HepG2 (cell line): ENCODE measurements around the gene CMIP. TPM values are rescaled to one million over a fixed set of nuclear protein-coding genes. Genes with fewer than 3 reads are reported as not detected.
"Not testable (repeated sequence)": the region's sequence is repeated elsewhere in the genome, so short reads cannot be mapped to it uniquely, and the experiment has no call there.

Source experiments
- ATAC-seq: fragments of 200-7000 bp; cut with Tn5 transposase; 3 replicates; pipeline ENCODE4 v1.9.1; 2020; ENCODE audit warnings: mild to moderate bottlenecking, moderate library complexity
- BruUV-seq: library from RNA; stranded (reverse); fragments of 400-500 nt; replicated peaks from 2 replicates; lab custom pipeline; 2021; lab: Mats Ljungman, UMichigan
- CTCF ChIA-PET: fragments of 300-600 bp; formaldehyde crosslinking; extraction: SDS; loops from one replicate; lab custom pipeline; 2021; ENCODE audit warnings: low total read pairs, inconsistent platforms, low intra/inter-chr PET ratio; lab: Yijun Ruan, JAX
- POLR2A ChIA-PET: fragments of 350-600 bp; sonication (Branson Sonifier 250); formaldehyde crosslinking; loops from one replicate; lab custom pipeline; 2020; ENCODE audit warnings: antibody characterized with exemption, inconsistent platforms; lab: Yijun Ruan, JAX
- DNase-seq: peaks from one replicate; pipeline ENCODE4 v3.0.0-alpha.2; 2015; ENCODE audit warnings: low spot score
- FAIRE-seq: peaks from 3 replicates; lab custom pipeline; 2011; peaks lifted over from hg19 to GRCh38; lab: Jason Lieb, UNC
- H2AFZ ChIP-seq: one replicate; pipeline ENCODE4 v1.6.1; 2011; ENCODE audit warnings: low read length, inconsistent platforms
- H3K27ac ChIP-seq: fragments of 300-600 bp; 3 replicates; pipeline ENCODE4 v1.8.0; 2011; ENCODE audit warnings: mixed run types, mild to moderate bottlenecking, mixed read lengths, low read length, inconsistent platforms; ENCODE audit not compliant: insufficient read depth; ENCODE audit errors: extremely low read length
- H3K27me3 ChIP-seq, 2 experiments: fragments of 200-600 bp in 1 of 2; 2 replicates in 1 of 2; 3 replicates in 1 of 2; pipeline versions ENCODE4 v1.6.0 to v1.8.0; 2011; ENCODE audit warnings: low read length in 2 of 2, mild to moderate bottlenecking in 2 of 2, moderate library complexity in 2 of 2, inconsistent platforms in 1 of 2; ENCODE audit not compliant: insufficient read depth in 2 of 2, control insufficient read depth in 1 of 2
- H3K36me3 ChIP-seq, 2 experiments: fragments of 200-600 bp in 1 of 2; replicated peaks in 1 of 2; 2 replicates in 1 of 2; 3 replicates in 1 of 2; pipeline versions ENCODE4 v1.5.1 to v1.8.0; 2011; ENCODE audit warnings: low read length in 2 of 2, inconsistent platforms in 1 of 2; ENCODE audit not compliant: insufficient read depth in 2 of 2, control insufficient read depth in 1 of 2
- H3K4me1 ChIP-seq: 2 replicates; pipeline ENCODE4 v1.5.1; 2012; ENCODE audit warnings: low read length, inconsistent platforms; ENCODE audit not compliant: insufficient read depth
- H3K4me2 ChIP-seq: 2 replicates; pipeline ENCODE4 v1.6.0; 2011; ENCODE audit warnings: low read depth, low read length, inconsistent platforms
- H3K4me3 ChIP-seq, 3 experiments: fragments of 200-600 bp in 1 of 3; sonication (generic), shearing (Covaris generic) in 1 of 3; replicated peaks in 1 of 3; 2 replicates each; pipeline ENCODE4 v1.5.1; 2011 to 2016; ENCODE audit warnings: low read length in 3 of 3, inconsistent platforms in 2 of 3, low read depth in 2 of 3, mild to moderate bottlenecking in 2 of 3, control low read depth in 1 of 3, mixed read lengths in 1 of 3; ENCODE audit not compliant: insufficient read depth in 1 of 3
- H3K79me2 ChIP-seq: one replicate; pipeline ENCODE4 v1.6.1; 2011; ENCODE audit warnings: low read length, inconsistent platforms; ENCODE audit not compliant: insufficient read depth
- H3K9ac ChIP-seq: 2 replicates; pipeline ENCODE4 v1.6.0; 2011; ENCODE audit warnings: mild to moderate bottlenecking, low read depth, low read length, inconsistent platforms; ENCODE audit not compliant: insufficient read depth
- H3K9me3 ChIP-seq: 2 replicates; pipeline ENCODE4 v1.5.1; 2012; ENCODE audit warnings: mild to moderate bottlenecking, low read length
- H4K20me1 ChIP-seq: 2 replicates; pipeline ENCODE4 v1.6.0; 2011; ENCODE audit warnings: inconsistent platforms, mild to moderate bottlenecking, low read length, moderate library complexity; ENCODE audit not compliant: insufficient read depth
- CREB1 ChIP-seq, 2 experiments: fragments of 450-650 bp in 1 of 2; IDR thresholded peaks; 2 replicates each; pipeline ENCODE4 v1.6.1; 2016 to 2017; ENCODE audit warnings: control low read depth in 1 of 2, mild to moderate bottlenecking in 1 of 2, missing compliant biosample characterization in 1 of 2, missing genetic modification characterization in 1 of 2
- ZNF577 ChIP-seq: sonication (generic); formaldehyde crosslinking; IDR thresholded peaks from 2 replicates; pipeline ENCODE4 v1.4.0; 2020; ENCODE audit warnings: mild to moderate bottlenecking, low read depth, missing genetic modification reagents, borderline replicate concordance
- ZNF629 ChIP-seq: sonication (generic); formaldehyde crosslinking; conservative IDR thresholded peaks from 2 replicates; pipeline ENCODE4 v1.5.0; 2020; ENCODE audit warnings: missing genetic modification reagents
- WGBS: methylation state at CpG from one replicate; pipeline ENCODE4 v1.1.6; 2017; ENCODE audit warnings: low lambda C conversion rate; 5-methylcytosine and 5-hydroxymethylcytosine counted together
- in situ Hi-C: cut with HindIII; loops from 2 replicates; pipeline ENCODE4 v1.10.0; 2017; ENCODE audit warnings: low pct_unique_long_range_greater_than_20kb; ENCODE audit not compliant: extremely low pct_ligation_motif_present
- intact Hi-C: fragments of 100-400 bp; cut with micrococcal nuclease; formaldehyde crosslinking; loops from one replicate; pipeline ENCODE4 v1.10.0; 2022; ENCODE audit not compliant: unreplicated experiment
- polyA plus RNA-seq, 8 experiments: library from polyadenylated mRNA; depleted of rRNA in 3 of 8; stranded (reverse) in 7 of 8; unstranded in 1 of 8; fragments of >200 nt; fragmentation: Illumina TruSeq in 4 of 8; extraction: Trizol in 4 of 8; gene quantifications; 2 replicates each; pipeline versions ENCODE4 v1.2.1 to v1.2.3, GENCODE V29; 2011 to 2016; ENCODE audit warnings: low read depth in 4 of 8, missing spikeins in 1 of 8, mixed read lengths in 1 of 8; ENCODE audit not compliant: insufficient read depth in 1 of 8
- total RNA-seq, 5 experiments: library from RNA; depleted of rRNA; stranded (reverse); fragments of >200 nt; fragmentation: Illumina TruSeq; extraction: Trizol; gene quantifications; 2 replicates each; pipeline ENCODE4 v1.2.3, GENCODE V29; 2016; ENCODE audit warnings: low read depth in 1 of 5
- TF ChIP-seq, protein P1 (sequence below): sonication (generic); formaldehyde crosslinking; IDR thresholded peaks from 2 replicates; pipeline ENCODE4 v1.8.1; 2023; ENCODE audit warnings: missing genetic modification reagents, mild to moderate bottlenecking, borderline replicate concordance

CMIP gene
- total and polyA plus RNA-seq, 2 of the 13 experiments (the other 11 are each of a cell fraction or from before 2014, with no cell fraction given) = 10.9 to 18.1 TPM

GRCh38 chr16:81576696-81577095, 132.1 kb downstream of the CMIP start:
- no peak for FAIRE-seq
- no peaks in the 10 kb centered on the region for H3K9me3 ChIP-seq
- peaks cover 59% of the 10 kb centered on the region for H3K4me1 ChIP-seq
- H2AFZ ChIP-seq = no peak overlapping the region
- H3K4me3 ChIP-seq = no peak overlapping the region
- POLR2A ChIA-PET = no interaction called here
- no peak overlapping the region for H3K9ac ChIP-seq
- H3K27ac ChIP-seq = no peak overlapping the region
- peaks cover 80% of the 10 kb centered on the region for H4K20me1 ChIP-seq
- peak; percentile 83 for TF ChIP-seq ZNF629 (CRISPR knock-in tag)
- TF ChIP-seq, protein P1, sequence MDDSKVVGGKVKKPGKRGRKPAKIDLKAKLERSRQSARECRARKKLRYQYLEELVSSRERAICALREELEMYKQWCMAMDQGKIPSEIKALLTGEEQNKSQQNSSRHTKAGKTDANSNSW (CRISPR knock-in tag) = no peak
- TF ChIP-seq CREB1 (IDR thresholded peaks at IDR 0.05) = peak; percentile 50; the same call in 1 of the 2 replicates
- TF ChIP-seq CREB1 (CRISPR knock-in tag; IDR thresholded peaks at IDR 0.05) = no peak
- TF ChIP-seq ZNF577 (CRISPR knock-in tag) = no peak
- TF ChIP-seq, all 625 proteins: peak for 2
- peaks cover 6 to 27% of the 10 kb centered on the region in 2 experiments; a peak in 4 of 5 replicates for H3K36me3 ChIP-seq
- no TSS peak for BruUV-seq
- 83% methylated on average over 1 of the region's 1 CpG for WGBS
- CTCF ChIA-PET = no interaction called here
- H3K4me2 ChIP-seq = no peak overlapping the region
- no peak for ATAC-seq
- no peak for DNase-seq
- in situ Hi-C loops (no loop called here), intact Hi-C loops (no loop called here)
- no peaks in the 10 kb centered on the region for H3K27me3 ChIP-seq
- peaks cover 75% of the 10 kb centered on the region for H3K79me2 ChIP-seq

- CTCF ChIA-PET, in situ Hi-C loops, H3K9ac ChIP-seq, H3K27ac ChIP-seq, ATAC-seq, H2AFZ ChIP-seq, DNase-seq, BruUV-seq, H3K9me3 ChIP-seq, intact Hi-C loops, H3K27me3 ChIP-seq, H3K4me3 ChIP-seq, FAIRE-seq, H3K4me2 ChIP-seq, POLR2A ChIA-PET: not testable (repeated sequence)
- peaks cover 65% of the 10 kb centered on the region for H3K4me1 ChIP-seq
- H3K36me3 ChIP-seq = peaks cover 6 to 27% of the 10 kb centered on the region in 2 experiments; a peak in 4 of 5 replicates
- H4K20me1 ChIP-seq = peaks cover 80% of the 10 kb centered on the region
- H3K79me2 ChIP-seq = peaks cover 69% of the 10 kb centered on the region
Measured at GRCh38 chr16:81577272-81577671, 132.7 kb downstream of the CMIP start.
